Breast epithelium (tissue), 4 donors: ENCODE measurements around the gene SPART. TPM values are rescaled to one million over a fixed set of nuclear protein-coding genes. Genes with fewer than 3 reads are reported as not detected.

Source experiments
- DNase-seq, 2 donors: peaks; one replicate each; pipeline ENCODE4 v3.0.0-alpha.2; 2019; ENCODE audit warnings: low spot score in 2 of 2
- H3K27ac ChIP-seq, 2 donors: fragments of 200-600 bp; sonication (generic) in 1 of 2; one replicate each; pipeline ENCODE4 v1.5.1; 2016 to 2019; ENCODE audit warnings: mild to moderate bottlenecking in 1 of 2
- H3K27me3 ChIP-seq, 2 donors: fragments of 200-600 bp; sonication (generic) in 1 of 2; one replicate each; pipeline versions ENCODE4 v1.5.1 to v1.6.0; 2017 to 2019; ENCODE audit warnings: control low read depth in 1 of 2, mild to moderate bottlenecking in 1 of 2
- H3K36me3 ChIP-seq: fragments of 200-600 bp; one replicate; pipeline ENCODE4 v1.5.1; 2019
- H3K4me1 ChIP-seq, 2 donors: fragments of 200-600 bp; sonication (generic); one replicate each; pipeline ENCODE4 v1.5.1; 2016 to 2019; ENCODE audit warnings: control low read depth in 1 of 2
- H3K4me3 ChIP-seq, 3 donors: fragments of 200-600 bp; sonication (generic); 1 replicate in 2 of 3; 2 replicates in 1 of 3; pipeline ENCODE4 v1.5.1; 2016 to 2019; ENCODE audit warnings: mild to moderate bottlenecking in 3 of 3, moderate library complexity in 2 of 3
- H3K9me3 ChIP-seq, 2 donors: fragments of 200-600 bp; sonication (generic) in 1 of 2; one replicate each; pipeline ENCODE4 v1.5.1; 2016 to 2019; ENCODE audit warnings: control low read depth in 1 of 2
- POLR2A ChIP-seq: fragments of 450-650 bp; IDR thresholded peaks from one replicate; pipeline ENCODE4 v1.6.1; 2016; ENCODE audit warnings: antibody characterized with exemption, mild to moderate bottlenecking, moderate library complexity
- POLR2AphosphoS5 ChIP-seq, 3 donors: sonication (generic); formaldehyde crosslinking; IDR thresholded peaks; one replicate each; pipeline ENCODE4 v1.6.1; 2017; ENCODE audit warnings: antibody characterized with exemption in 3 of 3
- intact Hi-C: fragments of 100-400 bp; cut with DNase I; formaldehyde crosslinking; loops from one replicate; pipeline ENCODE4 v1.15.1; 2023; ENCODE audit warnings: low total_unique reads
- total RNA-seq, 3 donors: library from RNA; depleted of rRNA; stranded (reverse); fragments of >200 nt; gene quantifications; one replicate each; pipeline ENCODE4 v1.1.0, GENCODE V29; 2016
- TF ChIP-seq, protein P1 (sequence below), 3 donors: fragments of 450-650 bp; IDR thresholded peaks; one replicate each; pipeline ENCODE4 v1.5.1; 2016 to 2017; ENCODE audit warnings: antibody characterized with exemption in 3 of 3, mild to moderate bottlenecking in 3 of 3, moderate library complexity in 3 of 3

Gene SPART
- total RNA-seq, 3 donors from 2014 or later, result 79.6 to 111 (median 105) TPM

- Histone ChIP-seq H3K27me3 (no peaks in the 10 kb centered on the region), H3K36me3 (no peaks in the 10 kb centered on the region), H3K9me3 (no peaks in the 10 kb centered on the region), H3K27ac (no peak overlapping the region), H3K4me3 (no peak overlapping the region), H3K4me1 (no peaks in the 10 kb centered on the region)
- intact Hi-C loops, result loop anchor here (10.0 kb wide), 1 partner anchor 961 kb away; no protein-coding TSS in a partner anchor
- TF ChIP-seq POLR2AphosphoS5 (IDR thresholded peaks at IDR 0.05), result no peak
- no peak for TF ChIP-seq POLR2A
- TF ChIP-seq, protein P1, sequence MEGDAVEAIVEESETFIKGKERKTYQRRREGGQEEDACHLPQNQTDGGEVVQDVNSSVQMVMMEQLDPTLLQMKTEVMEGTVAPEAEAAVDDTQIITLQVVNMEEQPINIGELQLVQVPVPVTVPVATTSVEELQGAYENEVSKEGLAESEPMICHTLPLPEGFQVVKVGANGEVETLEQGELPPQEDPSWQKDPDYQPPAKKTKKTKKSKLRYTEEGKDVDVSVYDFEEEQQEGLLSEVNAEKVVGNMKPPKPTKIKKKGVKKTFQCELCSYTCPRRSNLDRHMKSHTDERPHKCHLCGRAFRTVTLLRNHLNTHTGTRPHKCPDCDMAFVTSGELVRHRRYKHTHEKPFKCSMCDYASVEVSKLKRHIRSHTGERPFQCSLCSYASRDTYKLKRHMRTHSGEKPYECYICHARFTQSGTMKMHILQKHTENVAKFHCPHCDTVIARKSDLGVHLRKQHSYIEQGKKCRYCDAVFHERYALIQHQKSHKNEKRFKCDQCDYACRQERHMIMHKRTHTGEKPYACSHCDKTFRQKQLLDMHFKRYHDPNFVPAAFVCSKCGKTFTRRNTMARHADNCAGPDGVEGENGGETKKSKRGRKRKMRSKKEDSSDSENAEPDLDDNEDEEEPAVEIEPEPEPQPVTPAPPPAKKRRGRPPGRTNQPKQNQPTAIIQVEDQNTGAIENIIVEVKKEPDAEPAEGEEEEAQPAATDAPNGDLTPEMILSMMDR (IDR thresholded peaks at IDR 0.05), result no peak
- DNase-seq, result no peak
These were observed 17.2 kb upstream of the SPART start for GRCh38 chr13:36363366-36363863.

GRCh38 chr13:36362914-36363313 lies 16.7 kb upstream of the SPART start:
- no peak for DNase-seq
- Histone ChIP-seq H3K4me3 (no peak overlapping the region), H3K27me3 (no peaks in the 10 kb centered on the region), H3K27ac (no peak overlapping the region), H3K4me1 (no peaks in the 10 kb centered on the region), H3K9me3 (no peaks in the 10 kb centered on the region), H3K36me3 (no peaks in the 10 kb centered on the region)
- TF ChIP-seq, protein P1 (IDR thresholded peaks at IDR 0.05), result no peak
- TF ChIP-seq POLR2A (no peak), POLR2AphosphoS5 (IDR thresholded peaks at IDR 0.05) (no peak)
- intact Hi-C loops, result loop anchor here (10.0 kb wide), 1 partner anchor 962 kb away; no protein-coding TSS in a partner anchor

- H3K4me3 ChIP-seq, result no peak overlapping the region
- H3K27ac ChIP-seq, result no peak overlapping the region
- intact Hi-C loops, result loop anchor here (10.0 kb wide), 1 partner anchor 963 kb away; no protein-coding TSS in a partner anchor
- no peaks in the 10 kb centered on the region for H3K36me3 ChIP-seq
- no peaks in the 10 kb centered on the region for H3K27me3 ChIP-seq
- H3K4me1 ChIP-seq, result no peaks in the 10 kb centered on the region
- H3K9me3 ChIP-seq, result no peaks in the 10 kb centered on the region
- no peak for DNase-seq
- no peak for TF ChIP-seq POLR2A
- TF ChIP-seq, protein P1 (IDR thresholded peaks at IDR 0.05), result no peak
- TF ChIP-seq POLR2AphosphoS5 (IDR thresholded peaks at IDR 0.05), result no peak
These were observed 16.1 kb upstream of the SPART start for GRCh38 chr13:36362251-36362650.

DNA sequence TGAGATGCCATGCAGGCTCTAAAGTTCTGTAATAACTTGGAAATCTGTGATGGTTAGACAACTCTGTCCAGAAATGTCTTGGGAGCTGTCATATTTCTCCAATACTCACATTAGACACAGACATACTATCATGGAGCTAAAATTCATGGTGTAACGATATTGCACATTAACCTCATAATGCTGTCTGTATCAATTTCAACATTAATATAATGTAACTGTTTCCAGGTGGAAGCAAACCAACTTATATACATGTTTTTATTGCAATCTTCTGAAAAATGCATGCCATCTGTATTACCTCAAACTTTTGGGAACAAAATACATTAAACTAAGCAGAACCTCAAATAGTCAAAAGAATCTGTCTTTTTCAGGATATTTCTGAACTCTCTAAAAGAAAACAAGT lies 14.7 kb upstream of the SPART start:
- Histone ChIP-seq H3K4me1 (no peaks in the 10 kb centered on the region), H3K9me3 (no peaks in the 10 kb centered on the region), H3K36me3 (no peaks in the 10 kb centered on the region), H3K27me3 (no peaks in the 10 kb centered on the region), H3K4me3 (no peak overlapping the region), H3K27ac (no peak overlapping the region)
- no peak for TF ChIP-seq POLR2AphosphoS5 (IDR thresholded peaks at IDR 0.05)
- TF ChIP-seq, protein P1 (IDR thresholded peaks at IDR 0.05), result no peak
- no peak for TF ChIP-seq POLR2A
- intact Hi-C loops, result loop anchor here (10.0 kb wide), 1 partner anchor 964 kb away; no protein-coding TSS in a partner anchor
- DNase-seq, result no peak

- no peak overlapping the region for H3K4me3 ChIP-seq
- H3K27me3 ChIP-seq, result no peaks in the 10 kb centered on the region
- TF ChIP-seq POLR2A (no peak), POLR2AphosphoS5 (IDR thresholded peaks at IDR 0.05) (no peak)
- TF ChIP-seq, protein P1 (IDR thresholded peaks at IDR 0.05), result no peak
- H3K27ac ChIP-seq, result no peak overlapping the region
- no peaks in the 10 kb centered on the region for H3K4me1 ChIP-seq
- no peak for DNase-seq
- intact Hi-C loops, result no loop called here
- no peaks in the 10 kb centered on the region for H3K9me3 ChIP-seq
- H3K36me3 ChIP-seq, result no peaks in the 10 kb centered on the region
These were observed 13.2 kb upstream of the SPART start for GRCh38 chr13:36359301-36359950.
